ENCODE results near the gene RPE.

The RPE gene

GRCh38 chr2:210034087-210034683 is 31.7 kb downstream of the RPE start:
- Histone ChIP-seq H3K4me2 (ENCODE audit: insufficient read depth, low read length) (no peak overlapping the region), H2AFZ (ENCODE audit: low read depth, low read length) (no peak overlapping the region), H3K4me1 (ENCODE audit: insufficient read depth, low read length) (no peaks in the 10 kb centered on the region), H3K4me3 (ENCODE audit: low read depth in 1 of 2, low read length in 2 of 2) (no peak overlapping the region), H3K27ac (ENCODE audit: low read length) (no peak overlapping the region), H4K20me1 (ENCODE audit: insufficient read depth, low read length) (no peaks in the 10 kb centered on the region), H3K9me3 (ENCODE audit: insufficient read depth, low read length, severe bottlenecking) (no peaks in the 10 kb centered on the region), H3K9ac (ENCODE audit: low read depth, low read length) (no peak overlapping the region), H3K79me2 (ENCODE audit: insufficient read depth, low read length) (no peaks in the 10 kb centered on the region), H3K36me3 (ENCODE audit: insufficient read depth, low read length) (no peaks in the 10 kb centered on the region), H3K27me3 (ENCODE audit: insufficient read depth, low read length, poor library complexity) (no peaks in the 10 kb centered on the region)
- TF ChIP-seq CTCF (IDR thresholded peaks at IDR 0.05; ENCODE audit: borderline replicate concordance, extremely low read depth, low read length, poor library complexity, severe bottlenecking): no peak
- no peak for TF ChIP-seq EZH2 (IDR thresholded peaks at IDR 0.05; ENCODE audit: borderline replicate concordance, low read depth, low read length, severe bottlenecking)
- no peak for DNase-seq
- peak; percentile 37; the same call in 1 of the 3 replicates for ATAC-seq (ENCODE audit: insufficient read depth, low read depth)

GRCh38 chr2:210035679-210036078 is 33.2 kb downstream of the RPE start:
- no peak for TF ChIP-seq EZH2 (IDR thresholded peaks at IDR 0.05; ENCODE audit: borderline replicate concordance, low read depth, low read length, severe bottlenecking)
- TF ChIP-seq CTCF (IDR thresholded peaks at IDR 0.05; ENCODE audit: borderline replicate concordance, extremely low read depth, low read length, poor library complexity, severe bottlenecking): no peak
- no peak for DNase-seq
- Histone ChIP-seq H3K4me1 (ENCODE audit: insufficient read depth, low read length) (no peaks in the 10 kb centered on the region), H3K4me2 (ENCODE audit: insufficient read depth, low read length) (no peak overlapping the region), H3K27ac (ENCODE audit: low read length) (no peak overlapping the region), H2AFZ (ENCODE audit: low read depth, low read length) (no peak overlapping the region), H3K9me3 (ENCODE audit: insufficient read depth, low read length, severe bottlenecking) (no peaks in the 10 kb centered on the region), H3K36me3 (ENCODE audit: insufficient read depth, low read length) (no peaks in the 10 kb centered on the region), H4K20me1 (ENCODE audit: insufficient read depth, low read length) (no peaks in the 10 kb centered on the region), H3K79me2 (ENCODE audit: insufficient read depth, low read length) (no peaks in the 10 kb centered on the region), H3K27me3 (ENCODE audit: insufficient read depth, low read length, poor library complexity) (no peaks in the 10 kb centered on the region), H3K9ac (ENCODE audit: low read depth, low read length) (no peak overlapping the region), H3K4me3 (ENCODE audit: low read depth in 1 of 2, low read length in 2 of 2) (no peak overlapping the region)
- no peak for ATAC-seq (ENCODE audit: insufficient read depth, low read depth)

- ATAC-seq (ENCODE audit: insufficient read depth, low read depth) (no peak), DNase-seq (no peak)
- Histone ChIP-seq H3K4me2 (ENCODE audit: insufficient read depth, low read length) (no peak overlapping the region), H3K27ac (ENCODE audit: low read length) (no peak overlapping the region), H3K4me3 (ENCODE audit: low read depth in 1 of 2, low read length in 2 of 2) (no peak overlapping the region), H2AFZ (ENCODE audit: low read depth, low read length) (no peak overlapping the region), H3K27me3 (ENCODE audit: insufficient read depth, low read length, poor library complexity) (no peaks in the 10 kb centered on the region), H3K9ac (ENCODE audit: low read depth, low read length) (no peak overlapping the region), H3K79me2 (ENCODE audit: insufficient read depth, low read length) (no peaks in the 10 kb centered on the region), H4K20me1 (ENCODE audit: insufficient read depth, low read length) (no peaks in the 10 kb centered on the region), H3K4me1 (ENCODE audit: insufficient read depth, low read length) (no peaks in the 10 kb centered on the region), H3K9me3 (ENCODE audit: insufficient read depth, low read length, severe bottlenecking) (no peaks in the 10 kb centered on the region), H3K36me3 (ENCODE audit: insufficient read depth, low read length) (no peaks in the 10 kb centered on the region)
- TF ChIP-seq CTCF (IDR thresholded peaks at IDR 0.05; ENCODE audit: borderline replicate concordance, extremely low read depth, low read length, poor library complexity, severe bottlenecking) (no peak), EZH2 (IDR thresholded peaks at IDR 0.05; ENCODE audit: borderline replicate concordance, low read depth, low read length, severe bottlenecking) (no peak)
These were observed 35.6 kb downstream of the RPE start for GRCh38 chr2:210038078-210038477.
